Chondrocyte (in vitro differentiated cells): ENCODE measurements around the gene TMEM63A. TPM values are rescaled to one million over a fixed set of nuclear protein-coding genes. Genes with fewer than 3 reads are reported as not detected.
"Not testable (repeated sequence)": the region's sequence is repeated elsewhere in the genome, so short reads cannot be mapped to it uniquely, and the experiment has no call there.

Source experiments
- DNase-seq: peaks from one replicate; pipeline ENCODE4 v3.0.0; 2021; ENCODE audit warnings: mixed read lengths, low spot score
- H3K27ac Mint-ChIP-seq: one replicate; pipeline ENCODE4 v1.8.0; 2021; ENCODE audit warnings: mild to moderate bottlenecking, moderate library complexity, mixed read lengths; ENCODE audit not compliant: unreplicated experiment
- H3K27me3 Mint-ChIP-seq: 2 replicates; pipeline ENCODE4 v1.8.0; 2021; ENCODE audit warnings: low read depth, mixed read lengths
- H3K36me3 Mint-ChIP-seq: 2 replicates; pipeline ENCODE4 v1.8.0; 2021; ENCODE audit warnings: low read depth, mixed read lengths
- H3K4me1 Mint-ChIP-seq: 2 replicates; pipeline ENCODE4 v1.8.0; 2021; ENCODE audit warnings: low read depth, mild to moderate bottlenecking, mixed read lengths
- H3K4me3 Mint-ChIP-seq: one replicate; pipeline ENCODE4 v1.8.0; 2021; ENCODE audit warnings: mild to moderate bottlenecking, moderate library complexity, mixed read lengths; ENCODE audit not compliant: unreplicated experiment
- H3K9me3 Mint-ChIP-seq: 2 replicates; pipeline ENCODE4 v1.8.0; 2021; ENCODE audit warnings: low read depth, mixed read lengths
- CTCF ChIP-seq: fragments of 200-600 bp; sonication (generic); IDR thresholded peaks from 2 replicates; pipeline ENCODE4 v1.5.0; 2021; ENCODE audit warnings: antibody characterized with exemption, mild to moderate bottlenecking, moderate library complexity
- total RNA-seq: library from RNA; stranded (reverse); gene quantifications from 3 replicates; pipeline ENCODE4 v1.2.1, GENCODE V29; 2021

The TMEM63A gene
- total RNA-seq, 1 donor from 2014 or later, result 50.3 TPM

GRCh38 chr1:225889743-225890142 is 7.6 kb upstream of the TMEM63A start:
- no peak for DNase-seq
- Mint-ChIP-seq H3K9me3 (no peaks in the 10 kb centered on the region), H3K27ac (no peak overlapping the region), H3K36me3 (no peaks in the 10 kb centered on the region), H3K4me1 (no peaks in the 10 kb centered on the region), H3K4me3 (no peak overlapping the region), H3K27me3 (no peaks in the 10 kb centered on the region)
- TF ChIP-seq CTCF, result no peak

DNA sequence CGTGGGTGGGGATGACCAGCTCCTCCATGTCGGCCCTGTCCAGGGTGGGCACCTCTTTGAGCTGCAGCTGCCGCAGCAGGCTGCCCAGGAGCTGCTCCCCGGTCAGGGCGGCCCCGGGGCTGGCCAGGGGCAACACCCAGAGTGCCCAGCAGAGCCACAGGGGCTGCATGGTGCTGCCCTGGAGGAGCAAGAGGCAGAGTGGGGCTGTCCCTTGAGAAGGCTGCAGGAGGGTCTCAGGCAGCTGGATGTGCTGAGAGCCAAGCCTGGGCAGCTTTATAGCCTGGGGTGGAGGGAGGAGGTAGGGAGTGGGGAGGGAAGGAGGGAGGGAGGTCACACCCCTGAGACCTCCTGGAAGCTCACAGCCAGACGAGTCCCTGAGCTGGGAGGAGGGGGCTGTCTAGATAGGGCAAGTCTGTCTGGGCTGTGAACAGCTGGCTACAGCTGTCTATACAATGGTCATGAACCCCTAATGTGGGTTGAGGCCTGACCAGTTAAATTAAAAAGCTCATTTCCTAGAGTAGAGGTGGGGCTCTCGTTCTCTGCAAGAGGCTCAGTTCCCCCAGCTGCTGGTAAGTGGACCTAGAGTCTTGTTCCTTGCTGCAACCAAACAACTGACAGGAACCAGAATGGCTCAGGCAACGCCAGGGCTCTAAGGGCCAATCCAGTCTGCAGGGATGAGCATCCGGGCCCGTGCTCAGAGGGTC is 6.9 kb upstream of the TMEM63A start, which contains the start of gene LEFTY1:
LEFTY1 (minus strand) TSS at position 249 of the 704 bp plus-strand sequence; CDS start at position 169, 80 bp downstream.
- H3K27ac Mint-ChIP-seq, result no peak within 1 kb of the TSS

GRCh38 chr1:225888289-225888897 is 6.2 kb upstream of the TMEM63A start:
- Mint-ChIP-seq H3K36me3 (no peaks in the 10 kb centered on the region), H3K9me3 (no peaks in the 10 kb centered on the region), H3K4me3 (no peak overlapping the region), H3K4me1 (peaks cover 5% of the 10 kb centered on the region), H3K27me3 (no peaks in the 10 kb centered on the region), H3K27ac (no peak overlapping the region)
- TF ChIP-seq CTCF, result no peak
- DNase-seq, result no peak

More for the DNA sequence above, 6.9 kb upstream of the TMEM63A start, which contains the start of gene LEFTY1:
- Mint-ChIP-seq H3K27me3 (no peaks in the 10 kb centered on the region), H3K36me3 (no peaks in the 10 kb centered on the region), H3K9me3 (no peaks in the 10 kb centered on the region), H3K4me1 (peaks cover under 1% of the 10 kb centered on the region), H3K4me3 (no peak within 1 kb of the TSS)
- DNase-seq, result no peak
- no peak for TF ChIP-seq CTCF

- not testable (repeated sequence) for DNase-seq, H3K27me3 Mint-ChIP-seq, H3K36me3 Mint-ChIP-seq, H3K4me1 Mint-ChIP-seq, H3K27ac Mint-ChIP-seq, H3K9me3 Mint-ChIP-seq, H3K4me3 Mint-ChIP-seq
Measured at GRCh38 chr1:225887554-225888288, 5.5 kb upstream of the TMEM63A start.

DNA sequence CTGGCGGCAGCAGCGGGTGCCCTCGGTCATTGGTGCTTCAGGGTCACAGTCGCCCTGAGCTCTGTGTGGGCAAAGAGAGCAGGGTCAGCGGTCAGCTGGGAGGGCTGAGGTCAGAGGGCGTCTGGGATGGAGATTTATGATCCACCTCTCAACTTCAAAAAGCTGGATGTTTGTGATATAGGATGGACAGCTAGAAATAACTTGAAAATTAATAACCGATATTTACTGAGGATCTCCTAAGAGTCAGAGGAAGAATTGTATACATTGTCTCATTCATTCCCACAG is 4.8 kb upstream of the TMEM63A start:
- H3K27me3 Mint-ChIP-seq, result no peaks in the 10 kb centered on the region
- no peaks in the 10 kb centered on the region for H3K9me3 Mint-ChIP-seq
- TF ChIP-seq CTCF, result no peak
- H3K27ac Mint-ChIP-seq, result no peak overlapping the region
- H3K4me1 Mint-ChIP-seq, result peaks cover 9% of the 10 kb centered on the region
- H3K4me3 Mint-ChIP-seq, result no peak overlapping the region
- no peaks in the 10 kb centered on the region for H3K36me3 Mint-ChIP-seq
- DNase-seq, result no peak
